ENCODE data around the gene SLC25A12. TPM values are rescaled to one million over a fixed set of nuclear protein-coding genes. Genes with fewer than 3 reads are reported as not detected.
A peak's percentile ranks its signal among the peaks of the same experiment; 100 is the strongest.

The SLC25A12 gene
- polyA plus RNA-seq, 2 of the 4 experiments (the other 2 are of a cell fraction), result 12.5 to 26.8 TPM

GRCh38 chr2:171807119-171807518 lies 86.9 kb downstream of the SLC25A12 start:
- Histone ChIP-seq H3K4me2 (no peak overlapping the region), H3K9me3 (no peaks in the 10 kb centered on the region), H3K27ac (no peak overlapping the region), H3K4me3 (no peak overlapping the region), H3K4me1 (peaks cover 3% of the 10 kb centered on the region; the same call in 1 of the 3 replicates)
- ATAC-seq (no peak), DNase-seq (ENCODE audit: low read depth in 1 of 2, low spot score in 1 of 2) (no peak), FAIRE-seq (no peak)
- no peak for TF ChIP-seq ZNF302 (CRISPR knock-in tag; IDR thresholded peaks at IDR 0.05)
- no peak for TF ChIP-seq EHMT2 (IDR thresholded peaks at IDR 0.05; ENCODE audit: low read depth)
- no peak for TF ChIP-seq ZC3H11A (IDR thresholded peaks at IDR 0.05)
- WGBS (ENCODE audit: missing lambda C conversion rate), result 4% methylated on average over 3 of the region's 3 CpGs
- ChIA-PET CTCF (interaction anchor here (12.5 kb wide), 1 partner anchor 298 kb away, joined by 122 read pairs; the partner anchor contains the start of gene DLX2), POLR2A (no interaction called here)

DNA sequence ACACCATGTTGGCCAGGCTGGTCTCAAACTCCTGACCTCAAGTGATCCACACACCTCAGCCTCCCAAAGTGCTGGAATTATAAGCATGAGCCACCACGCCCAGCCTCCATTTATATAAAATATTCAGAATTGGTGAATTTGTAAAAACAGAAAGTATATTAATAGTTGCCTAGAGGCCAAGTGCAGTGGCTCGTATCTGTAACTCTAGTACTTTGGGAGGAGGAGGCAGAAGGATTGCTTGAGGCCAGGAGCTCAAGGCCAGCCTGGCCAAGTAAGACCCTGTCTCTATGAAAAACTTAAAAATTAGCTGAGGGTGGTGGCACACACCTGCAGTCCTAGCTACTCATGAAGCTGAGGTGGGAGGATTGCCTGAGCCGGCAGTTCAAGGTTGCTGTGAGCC lies 89.6 kb downstream of the SLC25A12 start:
- FAIRE-seq (no peak), DNase-seq (ENCODE audit: low read depth in 1 of 2, low spot score in 1 of 2) (no peak), ATAC-seq (no peak)
- H3K27ac ChIP-seq, result no peak overlapping the region
- peaks cover 3% of the 10 kb centered on the region; the same call in 1 of the 3 replicates for H3K4me1 ChIP-seq
- no peak overlapping the region for H3K4me3 ChIP-seq
- H3K4me2 ChIP-seq, result no peak overlapping the region
- no peak for TF ChIP-seq ZC3H11A (IDR thresholded peaks at IDR 0.05)
- CTCF ChIA-PET, result interaction anchor here (1.7 to 12.5 kb wide), 2 partner anchors 301 to 309 kb away, joined by 3 to 122 read pairs; partner anchors contain the start of gene DLX2
- WGBS (ENCODE audit: missing lambda C conversion rate), result 89% methylated on average over 3 of the region's 3 CpGs
- POLR2A ChIA-PET, result no interaction called here
- H3K9me3 ChIP-seq, result no peaks in the 10 kb centered on the region

DNA sequence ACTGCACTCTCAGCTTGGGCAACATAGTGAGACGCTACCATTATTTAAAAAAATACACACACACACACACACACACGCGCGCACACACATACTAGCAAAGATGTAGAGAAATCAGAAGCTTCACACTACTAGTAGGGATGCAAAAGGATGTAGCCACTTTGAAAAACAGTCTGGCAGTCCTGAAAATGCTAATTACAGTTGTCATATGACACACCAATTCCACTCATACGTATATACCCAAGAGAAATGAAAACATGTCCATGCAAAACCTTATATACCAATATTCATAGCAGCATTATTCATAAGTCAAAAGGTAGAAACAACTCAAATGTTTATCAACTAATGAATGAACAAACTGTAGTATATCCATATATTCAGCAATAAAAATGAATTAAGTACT lies 90.3 kb downstream of the SLC25A12 start:
- peaks cover 4% of the 10 kb centered on the region; the same call in 2 of the 3 replicates for H3K4me1 ChIP-seq
- no peaks in the 10 kb centered on the region for H3K9me3 ChIP-seq
- no peak overlapping the region for H3K27ac ChIP-seq
- 79% methylated on average over 5 of the region's 5 CpGs for WGBS (ENCODE audit: missing lambda C conversion rate)
- ChIA-PET POLR2A (no interaction called here), CTCF (interaction anchor here (1.7 to 12.5 kb wide), 2 partner anchors 301 to 310 kb away, joined by 3 to 122 read pairs; partner anchors contain the start of gene DLX2)
- no peak overlapping the region for H3K4me3 ChIP-seq
- FAIRE-seq (no peak), ATAC-seq (no peak), DNase-seq (ENCODE audit: low read depth in 1 of 2, low spot score in 1 of 2) (no peak)
- TF ChIP-seq CBX8 (IDR thresholded peaks at IDR 0.05) (no peak), MYC (IDR thresholded peaks at IDR 0.05; ENCODE audit: borderline replicate concordance, low read length) (no peak), MAFK (IDR thresholded peaks at IDR 0.05; ENCODE audit: partially characterized antibody) (no peak), ZC3H11A (IDR thresholded peaks at IDR 0.05) (no peak), EHMT2 (IDR thresholded peaks at IDR 0.05; ENCODE audit: low read depth) (no peak), ESRRA (IDR thresholded peaks at IDR 0.05; ENCODE audit: borderline replicate concordance, low read length) (no peak), GATA3 (IDR thresholded peaks at IDR 0.05; ENCODE audit: borderline replicate concordance) (no peak), RNF2 (IDR thresholded peaks at IDR 0.05; ENCODE audit: borderline replicate concordance, low read depth) (no peak)
- TF ChIP-seq, protein P1, sequence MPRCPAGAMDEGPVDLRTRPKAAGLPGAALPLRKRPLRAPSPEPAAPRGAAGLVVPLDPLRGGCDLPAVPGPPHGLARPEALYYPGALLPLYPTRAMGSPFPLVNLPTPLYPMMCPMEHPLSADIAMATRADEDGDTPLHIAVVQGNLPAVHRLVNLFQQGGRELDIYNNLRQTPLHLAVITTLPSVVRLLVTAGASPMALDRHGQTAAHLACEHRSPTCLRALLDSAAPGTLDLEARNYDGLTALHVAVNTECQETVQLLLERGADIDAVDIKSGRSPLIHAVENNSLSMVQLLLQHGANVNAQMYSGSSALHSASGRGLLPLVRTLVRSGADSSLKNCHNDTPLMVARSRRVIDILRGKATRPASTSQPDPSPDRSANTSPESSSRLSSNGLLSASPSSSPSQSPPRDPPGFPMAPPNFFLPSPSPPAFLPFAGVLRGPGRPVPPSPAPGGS (IDR thresholded peaks at IDR 0.05), result no peak
- TF ChIP-seq, protein P2, sequence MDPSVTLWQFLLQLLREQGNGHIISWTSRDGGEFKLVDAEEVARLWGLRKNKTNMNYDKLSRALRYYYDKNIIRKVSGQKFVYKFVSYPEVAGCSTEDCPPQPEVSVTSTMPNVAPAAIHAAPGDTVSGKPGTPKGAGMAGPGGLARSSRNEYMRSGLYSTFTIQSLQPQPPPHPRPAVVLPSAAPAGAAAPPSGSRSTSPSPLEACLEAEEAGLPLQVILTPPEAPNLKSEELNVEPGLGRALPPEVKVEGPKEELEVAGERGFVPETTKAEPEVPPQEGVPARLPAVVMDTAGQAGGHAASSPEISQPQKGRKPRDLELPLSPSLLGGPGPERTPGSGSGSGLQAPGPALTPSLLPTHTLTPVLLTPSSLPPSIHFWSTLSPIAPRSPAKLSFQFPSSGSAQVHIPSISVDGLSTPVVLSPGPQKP (IDR thresholded peaks at IDR 0.05; ENCODE audit: low read depth, low read length), result no peak
- no peak overlapping the region for H3K4me2 ChIP-seq

GRCh38 chr2:171800639-171801038 lies 93.4 kb downstream of the SLC25A12 start:
- no peaks in the 10 kb centered on the region for H3K9me3 ChIP-seq
- no peak for TF ChIP-seq MAX (IDR thresholded peaks at IDR 0.05)
- TF ChIP-seq RFX5 (IDR thresholded peaks at IDR 0.05), result no peak
- TF ChIP-seq MAFK (IDR thresholded peaks at IDR 0.05; ENCODE audit: partially characterized antibody), result peak; percentile 8
- no peak for TF ChIP-seq USF2 (IDR thresholded peaks at IDR 0.05)
- TF ChIP-seq, protein P1 (IDR thresholded peaks at IDR 0.05), result no peak
- TF ChIP-seq PHF8 (IDR thresholded peaks at IDR 0.05; ENCODE audit: borderline replicate concordance, low read depth), result no peak
- no peak for ATAC-seq
- FAIRE-seq, result no peak
- H3K4me2 ChIP-seq, result no peak overlapping the region
- H3K4me3 ChIP-seq, result no peak overlapping the region
- WGBS (ENCODE audit: missing lambda C conversion rate), result 91% methylated on average over 5 of the region's 5 CpGs
- H3K27ac ChIP-seq, result no peak overlapping the region
- CTCF ChIA-PET, result no interaction called here
- POLR2A ChIA-PET, result no interaction called here
- H3K4me1 ChIP-seq, result peaks cover 11% of the 10 kb centered on the region
- DNase-seq (ENCODE audit: low read depth in 1 of 2, low spot score in 1 of 2), result no peak
